Neural crest cell (in vitro differentiated cells): ENCODE measurements around the gene ZPLD1. TPM values are rescaled to one million over a fixed set of nuclear protein-coding genes. Genes with fewer than 3 reads are reported as not detected.

Source experiments
- DNase-seq: peaks from one replicate; pipeline ENCODE4 v3.0.0; 2021; ENCODE audit warnings: low read depth, mixed read lengths, low spot score
- H3K27ac Mint-ChIP-seq: one replicate; pipeline ENCODE4 v1.8.0; 2021; ENCODE audit warnings: mild to moderate bottlenecking, mixed read lengths; ENCODE audit not compliant: unreplicated experiment
- H3K27me3 Mint-ChIP-seq: 2 replicates; pipeline ENCODE4 v1.8.0; 2021; ENCODE audit warnings: low read depth, mild to moderate bottlenecking, mixed read lengths
- H3K36me3 Mint-ChIP-seq: 2 replicates; pipeline ENCODE4 v1.8.0; 2021; ENCODE audit warnings: low read depth, mild to moderate bottlenecking, mixed read lengths
- H3K4me1 Mint-ChIP-seq: 2 replicates; pipeline ENCODE4 v1.8.0; 2021; ENCODE audit warnings: mixed read lengths
- H3K4me3 Mint-ChIP-seq: one replicate; pipeline ENCODE4 v1.8.0; 2021; ENCODE audit warnings: mild to moderate bottlenecking, mixed read lengths
- H3K9me3 Mint-ChIP-seq: 2 replicates; pipeline ENCODE4 v1.8.0; 2021; ENCODE audit warnings: mixed read lengths
- CTCF ChIP-seq: fragments of 200-600 bp; sonication (generic); conservative IDR thresholded peaks from 2 replicates; pipeline ENCODE4 v1.5.0; 2021; ENCODE audit warnings: antibody characterized with exemption, mild to moderate bottlenecking
- total RNA-seq: library from RNA; stranded (reverse); gene quantifications from 2 replicates; pipeline ENCODE4 v1.2.1, GENCODE V29; 2021

ZPLD1 gene
- total RNA-seq, 1 donor from 2014 or later: not detected

- Mint-ChIP-seq H3K4me3 (no peak overlapping the region), H3K36me3 (no peaks in the 10 kb centered on the region), H3K9me3 (no peaks in the 10 kb centered on the region), H3K27ac (no peak overlapping the region), H3K4me1 (peaks cover 4% of the 10 kb centered on the region), H3K27me3 (no peaks in the 10 kb centered on the region)
- DNase-seq: no peak
- no peak for TF ChIP-seq CTCF
These were observed 93.9 kb downstream of the ZPLD1 start for GRCh38 chr3:102528727-102529126.
